IPS-18a (cell line): Measurements from ENCODE around the gene EFHD2.
"Not testable (repeated sequence)": the region's sequence is repeated elsewhere in the genome, so short reads cannot be mapped to it uniquely, and the experiment has no call there.

Experiments
- H3K27ac ChIP-seq: one replicate; pipeline ENCODE4 v1.5.1; 2013; ENCODE audit warnings: low read length
- H3K27me3 ChIP-seq: one replicate; pipeline ENCODE4 v1.6.1; 2013; ENCODE audit warnings: mild to moderate bottlenecking, low read length; ENCODE audit not compliant: control insufficient read depth, insufficient read depth
- H3K36me3 ChIP-seq: one replicate; pipeline ENCODE4 v1.6.1; 2013; ENCODE audit warnings: low read depth, low read length; ENCODE audit not compliant: control insufficient read depth
- H3K4me1 ChIP-seq: one replicate; pipeline ENCODE4 v1.6.1; 2013; ENCODE audit warnings: low read depth, low read length; ENCODE audit not compliant: control insufficient read depth
- H3K4me3 ChIP-seq: one replicate; pipeline ENCODE4 v1.5.1; 2013; ENCODE audit warnings: low read length
- H3K9ac ChIP-seq: one replicate; pipeline ENCODE4 v1.6.1; 2013; ENCODE audit warnings: mild to moderate bottlenecking, low read length, moderate library complexity
- H3K9me3 ChIP-seq: one replicate; pipeline ENCODE4 v1.6.1; 2013; ENCODE audit warnings: low read depth, low read length; ENCODE audit not compliant: control insufficient read depth

Gene EFHD2

GRCh38 chr1:15379151-15379550, 30.5 kb upstream of the EFHD2 start:
- H3K4me3 ChIP-seq, H3K9ac ChIP-seq, H3K27ac ChIP-seq, H3K9me3 ChIP-seq, H3K36me3 ChIP-seq: not testable (repeated sequence)
- Histone ChIP-seq H3K4me1 (peaks cover 16% of the 10 kb centered on the region), H3K27me3 (peaks cover 44% of the 10 kb centered on the region)

- no peaks in the 10 kb centered on the region for H3K9me3 ChIP-seq
- H3K4me3 ChIP-seq = no peak overlapping the region
- H3K36me3 ChIP-seq = no peaks in the 10 kb centered on the region
- peaks cover 55% of the 10 kb centered on the region for H3K27me3 ChIP-seq
- peaks cover 28% of the 10 kb centered on the region for H3K4me1 ChIP-seq
- H3K9ac ChIP-seq = no peak overlapping the region
- H3K27ac ChIP-seq = no peak overlapping the region
These were observed 28.8 kb upstream of the EFHD2 start for GRCh38 chr1:15380601-15381508.

GRCh38 chr1:15381805-15382204, 27.9 kb upstream of the EFHD2 start:
- peaks cover 33% of the 10 kb centered on the region for H3K4me1 ChIP-seq

GRCh38 chr1:15382601-15383518, 26.8 kb upstream of the EFHD2 start:
- Histone ChIP-seq H3K9ac (no peak overlapping the region), H3K27me3 (peaks cover 70% of the 10 kb centered on the region), H3K9me3 (no peaks in the 10 kb centered on the region), H3K36me3 (no peaks in the 10 kb centered on the region), H3K4me1 (peaks cover 35% of the 10 kb centered on the region), H3K27ac (no peak overlapping the region), H3K4me3 (no peak overlapping the region)

More at GRCh38 chr1:15381805-15382204, 27.9 kb upstream of the EFHD2 start:
- Histone ChIP-seq H3K4me3 (no peak overlapping the region), H3K27me3 (peaks cover 64% of the 10 kb centered on the region), H3K36me3 (no peaks in the 10 kb centered on the region), H3K27ac (no peak overlapping the region), H3K9ac (no peak overlapping the region), H3K9me3 (no peaks in the 10 kb centered on the region)

GRCh38 chr1:15383810-15384209, 25.9 kb upstream of the EFHD2 start:
- Histone ChIP-seq H3K27ac (no peak overlapping the region), H3K27me3 (peaks cover 75% of the 10 kb centered on the region)

GRCh38 chr1:15384301-15384901, 25.3 kb upstream of the EFHD2 start:
- peaks cover 79% of the 10 kb centered on the region for H3K27me3 ChIP-seq

More at GRCh38 chr1:15383810-15384209, 25.9 kb upstream of the EFHD2 start:
- Histone ChIP-seq H3K4me3 (peak overlapping the region; percentile 45), H3K4me1 (peaks cover 39% of the 10 kb centered on the region), H3K9ac (no peak overlapping the region), H3K9me3 (no peaks in the 10 kb centered on the region), H3K36me3 (no peaks in the 10 kb centered on the region)

GRCh38 chr1:15385420-15385819, 24.3 kb upstream of the EFHD2 start:
- no peaks in the 10 kb centered on the region for H3K36me3 ChIP-seq
- peaks cover 38% of the 10 kb centered on the region for H3K4me1 ChIP-seq
- no peaks in the 10 kb centered on the region for H3K9me3 ChIP-seq
- H3K4me3 ChIP-seq = peak overlapping the region; percentile 45
- no peak overlapping the region for H3K27ac ChIP-seq
- H3K27me3 ChIP-seq = peaks cover 73% of the 10 kb centered on the region
- H3K9ac ChIP-seq = no peak overlapping the region

More at GRCh38 chr1:15384301-15384901, 25.3 kb upstream of the EFHD2 start:
- Histone ChIP-seq H3K4me3 (peak overlapping the region; percentile 45), H3K4me1 (peaks cover 40% of the 10 kb centered on the region), H3K9ac (no peak overlapping the region), H3K9me3 (no peaks in the 10 kb centered on the region), H3K36me3 (no peaks in the 10 kb centered on the region), H3K27ac (no peak overlapping the region)

- Histone ChIP-seq H3K4me3 (peak overlapping the region; percentile 4), H3K27me3 (peaks cover 64% of the 10 kb centered on the region), H3K9ac (no peak overlapping the region)
These were observed 23.4 kb upstream of the EFHD2 start for GRCh38 chr1:15386164-15386749.

GRCh38 chr1:15388201-15388880, 21.3 kb upstream of the EFHD2 start:
- Histone ChIP-seq H3K27me3 (peaks cover 43% of the 10 kb centered on the region), H3K4me1 (peaks cover 34% of the 10 kb centered on the region), H3K36me3 (no peaks in the 10 kb centered on the region), H3K4me3 (peak overlapping the region; percentile 30), H3K9ac (no peak overlapping the region), H3K9me3 (no peaks in the 10 kb centered on the region), H3K27ac (no peak overlapping the region)

More at GRCh38 chr1:15386164-15386749, 23.4 kb upstream of the EFHD2 start:
- Histone ChIP-seq H3K4me1 (peaks cover 34% of the 10 kb centered on the region), H3K9me3 (no peaks in the 10 kb centered on the region), H3K36me3 (no peaks in the 10 kb centered on the region), H3K27ac (no peak overlapping the region)

GRCh38 chr1:15389828-15390227, 19.9 kb upstream of the EFHD2 start:
- H3K9ac ChIP-seq, H3K9me3 ChIP-seq, H3K36me3 ChIP-seq, H3K27ac ChIP-seq, H3K4me3 ChIP-seq: not testable (repeated sequence)
- peaks cover 35% of the 10 kb centered on the region for H3K27me3 ChIP-seq
- peaks cover 24% of the 10 kb centered on the region for H3K4me1 ChIP-seq
